Suprapubic skin (tissue), 4 donors: ENCODE measurements around the gene TMEM151A. TPM values are rescaled to one million over a fixed set of nuclear protein-coding genes. Genes with fewer than 3 reads are reported as not detected.

Source experiments
- DNase-seq, 2 donors: peaks; one replicate each; pipeline ENCODE4 v3.0.0-alpha.2; 2019; ENCODE audit warnings: low spot score in 2 of 2
- H3K27ac ChIP-seq: fragments of 200-600 bp; sonication (generic); one replicate; pipeline ENCODE4 v1.5.1; 2019
- H3K27me3 ChIP-seq: fragments of 200-600 bp; sonication (generic); one replicate; pipeline ENCODE4 v1.5.1; 2019
- H3K36me3 ChIP-seq: fragments of 200-600 bp; sonication (generic); one replicate; pipeline ENCODE4 v1.5.1; 2019
- H3K4me1 ChIP-seq: fragments of 200-600 bp; sonication (generic); one replicate; pipeline ENCODE4 v1.5.1; 2019
- H3K4me3 ChIP-seq: fragments of 200-600 bp; sonication (generic); one replicate; pipeline ENCODE4 v1.5.1; 2019; ENCODE audit warnings: mild to moderate bottlenecking
- H3K9me3 ChIP-seq: fragments of 200-600 bp; sonication (generic); one replicate; pipeline ENCODE4 v1.5.1; 2019
- CTCF ChIP-seq, 2 donors: fragments of 200-600 bp in 1 of 2; fragments of 450-650 bp in 1 of 2; sonication (generic) in 1 of 2; IDR thresholded peaks; one replicate each; pipeline ENCODE4 v1.5.1; 2016 to 2019; ENCODE audit warnings: antibody characterized with exemption in 2 of 2, mild to moderate bottlenecking in 1 of 2, moderate library complexity in 1 of 2
- EP300 ChIP-seq: sonication (generic); formaldehyde crosslinking; IDR thresholded peaks from one replicate; pipeline ENCODE4 v1.6.1; 2017; ENCODE audit warnings: antibody characterized with exemption
- POLR2A ChIP-seq, 2 donors: fragments of 450-650 bp; IDR thresholded peaks; one replicate each; pipeline ENCODE4 v1.6.1; 2017; ENCODE audit warnings: antibody characterized with exemption in 2 of 2, mild to moderate bottlenecking in 2 of 2, moderate library complexity in 2 of 2
- POLR2AphosphoS5 ChIP-seq, 3 donors: sonication (generic); formaldehyde crosslinking; IDR thresholded peaks; one replicate each; pipeline ENCODE4 v1.6.1; 2017; ENCODE audit warnings: antibody characterized with exemption in 3 of 3
- WGBS: methylation state at CpG from one replicate; pipeline ENCODE4 v1.1.5; 2018; 5-methylcytosine and 5-hydroxymethylcytosine counted together
- total RNA-seq, 4 donors: library from RNA; depleted of rRNA; stranded (reverse); fragments of >200 nt; gene quantifications; one replicate each; pipeline ENCODE4 v1.1.0, GENCODE V29; 2016

The TMEM151A gene
- total RNA-seq, 4 donors from 2014 or later, result not detected

GRCh38 chr11:66287889-66288670 lies 3.6 kb upstream of the TMEM151A start:
- Histone ChIP-seq H3K9me3 (no peaks in the 10 kb centered on the region), H3K27me3 (peaks cover 23% of the 10 kb centered on the region), H3K4me3 (peak overlapping the region; percentile 61), H3K4me1 (peaks cover 34% of the 10 kb centered on the region), H3K36me3 (peaks cover 10% of the 10 kb centered on the region), H3K27ac (peak overlapping the region; percentile 77)
- DNase-seq, result peak in 1 of 2 donors; percentile 70
- no peak for TF ChIP-seq POLR2AphosphoS5 (IDR thresholded peaks at IDR 0.05)
- no peak for TF ChIP-seq CTCF (IDR thresholded peaks at IDR 0.05)
- 32% methylated on average over 13 of the region's 20 CpGs for WGBS

- Histone ChIP-seq H3K9me3 (no peaks in the 10 kb centered on the region), H3K4me3 (peak within 1 kb of the TSS; percentile 61), H3K27me3 (peaks cover 32% of the 10 kb centered on the region), H3K4me1 (peaks cover 34% of the 10 kb centered on the region), H3K36me3 (peaks cover 10% of the 10 kb centered on the region), H3K27ac (peak within 1 kb of the TSS; percentile 77)
- DNase-seq, result peak; percentile 99
- TF ChIP-seq POLR2AphosphoS5 (IDR thresholded peaks at IDR 0.05) (peak in 2 of 3 donors; percentile 48 to 70), POLR2A (IDR thresholded peaks at IDR 0.05) (peak; percentile 35 to 87), CTCF (IDR thresholded peaks at IDR 0.05) (no peak), EP300 (no peak)
- 0% methylated on average over 19 of the region's 87 CpGs for WGBS
Observed at GRCh38 chr11:66288671-66289547, 2.8 kb upstream of the TMEM151A start, which contains the start of gene YIF1A. TSS of gene YIF1A (minus strand) at chr11:66289143. CDS start at chr11:66288985, 158 bp downstream.

- 15% methylated on average over 21 of the region's 36 CpGs for WGBS
- peak in 1 of 2 donors; percentile 89 for DNase-seq
Observed at GRCh38 chr11:66289548-66290329, 2.0 kb upstream of the TMEM151A start.

GRCh38 chr11:66290330-66290621 lies 1.4 kb upstream of the TMEM151A start:
- peaks cover 34% of the 10 kb centered on the region for H3K4me1 ChIP-seq
- DNase-seq, result no peak
- H3K4me3 ChIP-seq, result no peak overlapping the region
- 88% methylated on average over 2 of the region's 2 CpGs for WGBS
- H3K9me3 ChIP-seq, result no peaks in the 10 kb centered on the region
- peaks cover 45% of the 10 kb centered on the region for H3K27me3 ChIP-seq
- no peak overlapping the region for H3K27ac ChIP-seq
- TF ChIP-seq POLR2AphosphoS5 (IDR thresholded peaks at IDR 0.05), result no peak
- TF ChIP-seq CTCF (IDR thresholded peaks at IDR 0.05), result no peak
- no peak for TF ChIP-seq EP300
- TF ChIP-seq POLR2A (IDR thresholded peaks at IDR 0.05), result no peak
- H3K36me3 ChIP-seq, result peaks cover 1% of the 10 kb centered on the region

More at GRCh38 chr11:66289548-66290329, 2.0 kb upstream of the TMEM151A start:
- peaks cover 4% of the 10 kb centered on the region for H3K36me3 ChIP-seq
- H3K4me1 ChIP-seq, result peaks cover 34% of the 10 kb centered on the region
- H3K9me3 ChIP-seq, result no peaks in the 10 kb centered on the region
- TF ChIP-seq POLR2A (IDR thresholded peaks at IDR 0.05), result no peak
- TF ChIP-seq POLR2AphosphoS5 (IDR thresholded peaks at IDR 0.05), result no peak
- TF ChIP-seq EP300, result no peak
- TF ChIP-seq CTCF (IDR thresholded peaks at IDR 0.05), result no peak
- peaks cover 40% of the 10 kb centered on the region for H3K27me3 ChIP-seq
- peak overlapping the region; percentile 61 for H3K4me3 ChIP-seq
- peak overlapping the region; percentile 70 for H3K27ac ChIP-seq
